ENCODE data around the gene EML4. TPM values are rescaled to one million over a fixed set of nuclear protein-coding genes. Genes with fewer than 3 reads are reported as not detected.
"Not testable (repeated sequence)": the region's sequence is repeated elsewhere in the genome, so short reads cannot be mapped to it uniquely, and the experiment has no call there.

The EML4 gene
- total RNA-seq, 2 experiments from 2014 or later, result 88.0 to 89.7 TPM

DNA sequence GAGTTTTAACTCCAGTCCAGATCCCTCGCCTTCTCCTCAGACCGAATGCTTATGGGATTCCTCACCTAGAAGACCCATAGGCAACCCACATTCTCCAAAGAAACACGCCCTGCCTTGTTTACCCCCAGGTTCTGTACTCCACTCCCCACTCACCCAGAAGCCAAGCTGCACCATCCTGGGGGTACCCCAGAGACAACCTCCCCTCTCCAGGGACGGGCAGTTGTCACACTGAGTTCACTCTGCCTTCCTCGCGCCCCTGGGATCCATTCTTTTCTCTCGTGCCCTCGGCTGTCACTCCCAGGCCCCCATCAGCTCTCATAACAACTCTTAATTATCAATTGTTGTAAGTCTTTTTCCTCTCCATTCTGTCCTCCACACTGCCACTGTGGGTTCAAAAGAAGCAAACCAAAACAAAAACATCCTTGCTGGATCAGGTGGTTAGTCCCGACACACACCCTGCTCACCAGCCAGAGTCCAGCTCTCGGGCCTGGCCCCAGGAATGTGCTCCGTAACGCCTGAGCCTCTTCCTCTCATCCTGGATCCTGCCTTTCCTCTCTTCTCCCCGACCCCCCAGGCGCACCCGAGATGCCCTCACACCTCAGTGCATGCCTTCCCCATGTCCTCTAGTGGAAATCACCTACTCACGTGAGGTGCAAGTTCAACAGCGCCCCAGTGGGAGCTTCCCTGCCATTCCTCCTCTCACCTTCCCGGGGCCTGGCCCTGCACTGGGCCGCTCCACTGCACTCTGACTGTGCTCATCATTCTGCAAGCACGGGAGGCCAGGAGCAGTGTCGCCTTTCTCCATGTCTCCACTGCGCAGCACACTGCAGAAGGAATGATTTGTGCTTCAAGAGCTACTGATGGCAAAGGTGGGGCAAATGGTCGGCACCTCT lies 171.1 kb downstream of the EML4 start:
- no peak for ATAC-seq
- H3K27ac Mint-ChIP-seq, result peak overlapping the region; percentile 64
- POLR2A ChIA-PET, result no interaction called here

DNA sequence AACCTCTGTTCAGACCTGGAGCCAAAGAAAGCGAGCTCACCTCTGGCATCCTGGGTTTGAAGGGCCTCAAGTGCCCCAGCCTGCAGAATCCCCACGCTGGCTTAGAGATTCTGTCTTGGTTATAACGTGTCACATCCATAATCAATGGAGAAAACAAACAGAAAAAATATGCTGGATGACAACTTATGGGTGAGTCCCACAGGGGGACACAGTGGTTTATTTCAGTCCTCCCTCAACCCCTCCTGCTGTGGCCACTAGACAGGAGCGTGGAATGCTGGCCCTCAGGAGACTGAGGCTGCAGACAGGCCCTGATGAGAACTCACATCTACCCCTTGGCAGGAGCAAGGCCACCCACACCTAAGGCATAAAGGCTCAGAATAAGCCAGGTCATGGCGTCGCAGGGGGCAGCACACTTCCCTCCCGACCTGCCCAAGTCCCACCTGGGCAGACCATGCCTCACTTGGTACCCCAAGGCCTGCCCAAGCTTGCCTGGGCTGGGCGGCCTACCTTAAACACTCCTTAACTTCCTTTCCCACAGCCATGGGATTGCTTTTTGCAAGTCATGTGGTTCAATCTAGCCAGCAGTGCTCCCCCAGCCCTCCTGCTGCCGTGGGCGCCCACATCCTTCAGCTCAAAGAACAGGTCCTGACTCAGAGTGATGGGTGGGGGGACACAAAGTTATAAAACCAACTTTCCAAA lies 171.9 kb downstream of the EML4 start:
- Mint-ChIP-seq H3K27ac (peak overlapping the region; percentile 71), H3K36me3 (ENCODE audit: low read depth) (peaks cover 85% of the 10 kb centered on the region), H3K9me3 (ENCODE audit: insufficient read depth) (no peaks in the 10 kb centered on the region), H3K4me3 (no peak overlapping the region), H3K27me3 (ENCODE audit: low read depth) (no peaks in the 10 kb centered on the region), H3K4me1 (ENCODE audit: low read depth) (peaks cover 39% of the 10 kb centered on the region)
- DNase-seq (no peak), ATAC-seq (no peak)
- ChIA-PET POLR2A (no interaction called here), CTCF (interaction anchor here (0.8 to 1.1 kb wide), 2 partner anchors 12 to 13 kb away, joined by 3 to 4 read pairs; no protein-coding TSS in a partner anchor)

More for the DNA sequence above, 171.1 kb downstream of the EML4 start:
- H3K36me3 Mint-ChIP-seq (ENCODE audit: low read depth), result peaks cover 85% of the 10 kb centered on the region
- CTCF ChIA-PET, result interaction anchor here (0.8 kb wide), 1 partner anchor 12 kb away, joined by 4 read pairs; no protein-coding TSS in a partner anchor
- H3K27me3 Mint-ChIP-seq (ENCODE audit: low read depth), result no peaks in the 10 kb centered on the region
- no peak for DNase-seq
- H3K4me1 Mint-ChIP-seq (ENCODE audit: low read depth), result peaks cover 39% of the 10 kb centered on the region
- H3K9me3 Mint-ChIP-seq (ENCODE audit: insufficient read depth), result no peaks in the 10 kb centered on the region
- H3K4me3 Mint-ChIP-seq, result no peak overlapping the region

DNA sequence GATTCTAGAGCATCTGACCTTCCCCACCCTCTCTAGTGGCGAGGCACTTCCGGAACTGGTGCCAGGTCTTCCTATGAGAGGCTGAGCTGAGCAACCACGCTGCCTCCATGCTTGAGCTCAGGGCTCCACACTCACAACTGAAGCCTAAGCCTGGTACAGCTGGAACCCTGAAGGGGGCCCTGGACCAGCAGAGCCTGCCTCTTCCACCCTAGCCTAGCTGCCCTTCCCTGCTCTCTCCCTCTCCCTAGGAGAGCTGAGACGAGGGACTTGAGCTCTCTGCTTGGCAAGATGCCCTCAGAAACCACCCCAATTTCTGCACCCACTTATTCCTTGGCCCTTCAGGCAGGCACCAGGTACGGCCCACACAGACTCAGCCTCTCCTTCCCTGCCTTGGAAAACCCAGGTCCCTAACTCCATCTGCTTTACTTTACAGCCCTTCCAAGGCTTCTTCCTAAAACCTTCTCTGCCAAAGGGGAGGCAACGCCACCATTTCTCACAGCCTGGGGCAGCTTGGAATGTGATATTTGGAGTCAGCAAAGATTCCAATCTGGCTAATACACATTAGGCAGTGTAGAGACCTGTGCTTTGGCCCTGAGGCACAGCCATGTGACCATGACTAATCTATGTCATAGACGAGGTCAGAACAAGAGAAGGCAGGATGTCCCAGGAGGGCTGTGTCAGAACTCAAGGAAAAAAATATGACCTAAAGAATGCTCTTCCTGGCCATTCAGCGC lies 173.1 kb downstream of the EML4 start:
- Mint-ChIP-seq H3K27me3 (ENCODE audit: low read depth) (no peaks in the 10 kb centered on the region), H3K4me1 (ENCODE audit: low read depth) (peaks cover 39% of the 10 kb centered on the region), H3K9me3 (ENCODE audit: insufficient read depth) (no peaks in the 10 kb centered on the region), H3K36me3 (ENCODE audit: low read depth) (peaks cover 79% of the 10 kb centered on the region), H3K4me3 (no peak overlapping the region), H3K27ac (peak overlapping the region; percentile 71)
- DNase-seq (no peak), ATAC-seq (peak; percentile 29)
- ChIA-PET POLR2A (no interaction called here), CTCF (interaction anchor here (1.1 kb wide), 1 partner anchor 11 kb away, joined by 3 read pairs; no protein-coding TSS in a partner anchor)

DNA sequence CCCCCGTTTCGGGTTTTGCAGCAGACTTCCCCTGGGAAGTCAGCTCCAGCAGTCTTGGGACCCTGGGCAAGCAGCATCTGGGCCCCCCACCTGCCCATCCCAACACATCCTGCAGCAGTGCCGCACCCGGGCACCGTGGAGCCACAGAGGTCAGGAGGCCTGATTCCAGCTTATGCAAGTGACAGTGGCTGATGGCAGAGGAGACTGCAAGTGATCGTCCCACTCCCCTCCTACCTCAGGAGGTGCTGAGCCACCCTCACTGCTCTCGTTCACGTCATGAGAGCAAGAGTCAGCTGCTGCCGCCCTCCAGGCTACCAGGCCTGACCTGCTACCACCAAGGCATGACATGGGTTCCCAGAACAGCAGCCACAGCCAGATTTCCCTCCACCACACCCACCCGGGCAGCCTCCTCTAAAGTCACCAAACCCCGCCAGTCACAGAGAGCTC lies 173.7 kb downstream of the EML4 start:
- CTCF ChIA-PET, result interaction anchor here (1.4 to 1.7 kb wide), 2 partner anchors 15 to 16 kb away, joined by 3 to 6 read pairs; no protein-coding TSS in a partner anchor
- peak overlapping the region; percentile 71 for H3K27ac Mint-ChIP-seq

DNA sequence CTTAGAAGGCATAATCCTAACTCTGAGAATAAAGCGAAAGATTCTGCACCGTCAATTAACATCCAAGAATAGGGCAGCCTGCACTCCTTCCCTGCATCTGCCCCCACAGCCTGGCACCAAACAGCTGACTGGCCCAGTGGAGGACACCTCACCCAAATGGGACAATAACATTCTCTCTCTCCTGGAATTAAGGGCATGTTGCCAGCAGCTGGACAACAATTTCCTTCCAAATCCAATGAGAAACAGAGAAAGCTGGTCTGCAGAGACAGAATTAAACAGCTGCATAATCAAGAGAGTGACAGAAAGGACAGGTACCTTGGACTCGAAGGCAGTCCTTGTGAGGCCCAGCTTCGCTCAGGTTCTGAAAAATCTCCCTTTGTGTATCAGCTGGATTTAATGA lies 176.8 kb downstream of the EML4 start:
- no peak overlapping the region for H3K27ac Mint-ChIP-seq
- no peaks in the 10 kb centered on the region for H3K27me3 Mint-ChIP-seq (ENCODE audit: low read depth)
- H3K36me3 Mint-ChIP-seq (ENCODE audit: low read depth), result peaks cover 75% of the 10 kb centered on the region
- H3K4me1 Mint-ChIP-seq (ENCODE audit: low read depth), result peaks cover 26% of the 10 kb centered on the region
- H3K9me3 Mint-ChIP-seq (ENCODE audit: insufficient read depth), result no peaks in the 10 kb centered on the region
- no peak for DNase-seq
- no peak overlapping the region for H3K4me3 Mint-ChIP-seq
- ATAC-seq, result no peak
- ChIA-PET CTCF (interaction anchor here (0.9 to 1.5 kb wide), 2 partner anchors 15 to 17 kb away, joined by 3 to 6 read pairs; no protein-coding TSS in a partner anchor), POLR2A (no interaction called here)

More for the DNA sequence above, 173.7 kb downstream of the EML4 start:
- no peaks in the 10 kb centered on the region for H3K27me3 Mint-ChIP-seq (ENCODE audit: low read depth)
- ATAC-seq (no peak), DNase-seq (no peak)
- H3K4me1 Mint-ChIP-seq (ENCODE audit: low read depth), result peaks cover 39% of the 10 kb centered on the region
- POLR2A ChIA-PET, result no interaction called here
- H3K9me3 Mint-ChIP-seq (ENCODE audit: insufficient read depth), result no peaks in the 10 kb centered on the region
- H3K36me3 Mint-ChIP-seq (ENCODE audit: low read depth), result peaks cover 76% of the 10 kb centered on the region
- H3K4me3 Mint-ChIP-seq, result no peak overlapping the region

DNA sequence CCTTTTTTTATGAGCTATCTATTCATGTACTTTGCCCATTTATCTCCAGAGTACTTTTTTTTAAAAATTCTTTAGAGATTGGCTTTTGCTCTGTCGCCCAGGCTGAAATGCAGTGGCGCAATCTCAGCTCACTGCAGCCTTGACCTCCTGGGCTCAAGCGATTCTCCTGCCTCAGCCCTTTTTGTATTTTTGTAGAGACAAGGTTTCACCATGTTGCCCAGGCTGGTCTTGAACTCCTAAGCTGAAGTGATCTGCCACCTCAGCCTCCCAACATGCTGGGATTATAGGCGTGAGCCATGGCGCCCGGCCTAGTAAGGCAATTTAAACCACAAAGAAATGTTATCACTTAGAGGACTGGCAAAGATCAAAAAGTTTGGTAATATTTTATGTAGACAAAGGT lies 177.7 kb downstream of the EML4 start:
- POLR2A ChIA-PET, result interaction anchor here (0.7 kb wide), 1 partner anchor 240 kb away, joined by 4 read pairs; no protein-coding TSS in a partner anchor
- H3K4me1 Mint-ChIP-seq (ENCODE audit: low read depth), result peaks cover 18% of the 10 kb centered on the region
- ATAC-seq; H3K27ac Mint-ChIP-seq; H3K27me3 Mint-ChIP-seq (ENCODE audit: low read depth); DNase-seq; H3K4me3 Mint-ChIP-seq; H3K9me3 Mint-ChIP-seq (ENCODE audit: insufficient read depth): not testable (repeated sequence)
- peaks cover 75% of the 10 kb centered on the region for H3K36me3 Mint-ChIP-seq (ENCODE audit: low read depth)
- CTCF ChIA-PET, result interaction anchor here (0.9 to 1.5 kb wide), 3 partner anchors 14 to 18 kb away, joined by 3 to 6 read pairs (median 3); no protein-coding TSS in a partner anchor

DNA sequence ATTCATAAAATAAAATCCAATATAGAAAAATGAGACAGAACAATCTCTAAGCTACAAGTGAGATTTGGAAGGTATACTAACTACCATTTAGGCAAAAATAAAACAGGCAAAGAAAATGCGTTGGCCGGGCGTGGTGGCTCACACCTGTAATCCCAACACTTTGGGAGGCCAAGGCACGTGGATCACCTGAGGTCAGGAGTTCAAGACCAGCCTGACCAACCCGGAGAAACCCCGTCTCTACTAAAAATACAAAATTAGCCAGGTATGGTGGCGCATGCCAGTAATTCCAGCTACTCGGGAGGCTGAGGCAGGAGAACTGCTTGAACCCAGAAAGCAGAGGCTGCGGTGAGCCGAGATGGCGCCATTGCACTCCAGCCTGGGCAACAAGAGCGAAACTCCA lies 178.4 kb downstream of the EML4 start:
- DNase-seq; ATAC-seq; H3K27ac Mint-ChIP-seq; H3K9me3 Mint-ChIP-seq (ENCODE audit: insufficient read depth); H3K4me3 Mint-ChIP-seq; POLR2A ChIA-PET; H3K27me3 Mint-ChIP-seq (ENCODE audit: low read depth): not testable (repeated sequence)
- Mint-ChIP-seq H3K4me1 (ENCODE audit: low read depth) (peaks cover 11% of the 10 kb centered on the region), H3K36me3 (ENCODE audit: low read depth) (peaks cover 75% of the 10 kb centered on the region)
- CTCF ChIA-PET, result interaction anchor here (1.4 kb wide), 1 partner anchor 14 kb away, joined by 3 read pairs; no protein-coding TSS in a partner anchor

DNA sequence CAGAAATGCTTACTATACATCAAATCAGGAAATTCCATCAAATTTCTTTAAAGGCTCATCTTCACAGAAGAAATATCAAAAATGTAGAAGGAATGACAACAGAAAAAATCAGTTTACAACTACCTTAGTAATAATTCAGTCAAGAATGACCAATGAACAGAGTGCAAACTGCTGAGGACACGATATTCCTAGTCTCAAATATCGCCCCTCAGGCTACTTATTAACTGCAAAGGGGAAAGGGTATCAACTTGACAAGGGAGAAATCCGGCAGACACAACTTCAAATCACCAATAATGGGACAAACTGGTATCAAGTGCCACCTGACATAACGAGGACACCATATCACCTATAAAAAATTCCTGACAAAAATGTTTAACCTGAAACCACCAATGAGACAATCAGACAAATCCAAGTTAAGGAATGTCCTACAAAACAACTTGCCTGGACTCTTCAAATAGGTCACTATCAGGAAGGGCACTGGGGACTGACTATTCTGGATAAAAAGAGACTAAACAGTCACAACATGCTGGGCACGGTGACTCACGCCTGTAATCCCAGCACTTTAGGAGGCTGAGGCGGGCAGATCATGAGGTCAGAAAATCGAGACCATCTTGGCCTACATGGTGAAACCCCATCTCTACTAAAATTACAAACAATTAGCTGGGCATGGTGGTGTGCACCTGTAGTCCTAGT lies 179.1 kb downstream of the EML4 start:
- no peak for ATAC-seq
- Mint-ChIP-seq H3K4me1 (ENCODE audit: low read depth) (peaks cover 5% of the 10 kb centered on the region), H3K27ac (no peak overlapping the region), H3K4me3 (no peak overlapping the region), H3K27me3 (ENCODE audit: low read depth) (no peaks in the 10 kb centered on the region), H3K36me3 (ENCODE audit: low read depth) (peaks cover 73% of the 10 kb centered on the region), H3K9me3 (ENCODE audit: insufficient read depth) (no peaks in the 10 kb centered on the region)
- POLR2A ChIA-PET, result no interaction called here
- CTCF ChIA-PET, result no interaction called here
- no peak for DNase-seq

DNA sequence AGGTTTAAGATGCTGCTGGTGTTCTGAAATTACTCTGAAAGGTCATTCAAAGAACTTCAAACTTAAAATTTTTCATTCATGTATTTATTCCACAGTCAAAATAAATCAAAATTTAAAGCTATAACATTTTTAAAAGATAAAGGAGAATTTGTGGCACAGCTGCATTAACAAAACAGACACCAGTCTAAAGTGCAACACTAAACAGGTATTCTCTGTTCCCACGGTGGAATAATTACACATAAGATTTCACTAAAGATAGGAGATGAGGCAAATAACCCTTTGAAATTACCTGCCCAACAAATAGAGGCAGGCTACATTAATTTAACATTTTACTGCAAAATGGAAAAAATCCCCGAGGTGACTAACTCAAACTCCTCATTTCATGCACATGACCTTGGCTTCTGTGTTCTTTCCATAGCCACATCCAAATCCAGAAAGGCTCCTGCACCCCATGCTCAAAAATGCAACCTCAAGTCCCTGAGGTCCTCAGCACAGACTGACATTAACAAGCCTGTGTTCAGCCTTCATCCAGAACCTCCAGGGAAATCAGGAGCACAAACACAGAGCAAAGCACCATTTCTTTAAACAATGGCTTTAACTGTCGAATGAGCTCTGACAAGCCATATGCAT lies 181.4 kb downstream of the EML4 start:
- H3K36me3 Mint-ChIP-seq (ENCODE audit: low read depth), result peaks cover 69% of the 10 kb centered on the region
- CTCF ChIA-PET, result no interaction called here

DNA sequence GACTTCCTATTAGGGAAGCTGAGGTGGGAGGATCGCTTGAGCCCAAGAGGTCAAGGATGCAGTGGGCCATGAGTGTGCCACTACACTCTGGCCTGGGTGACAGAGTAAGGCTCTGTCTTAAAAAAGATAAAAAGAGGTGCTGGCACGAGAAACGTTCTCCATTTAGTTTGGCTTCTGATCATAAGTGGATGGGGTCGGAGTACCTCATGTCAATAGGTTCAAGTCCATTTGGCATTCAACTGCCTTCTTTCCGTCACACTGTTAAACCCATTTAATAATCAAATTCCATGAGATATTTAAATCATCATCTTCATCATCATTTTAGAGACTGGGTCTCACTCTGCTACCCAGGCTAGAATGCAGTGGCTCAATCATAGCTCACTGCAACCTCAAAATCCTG lies 182.7 kb downstream of the EML4 start:
- ATAC-seq, result no peak
- Mint-ChIP-seq H3K9me3 (ENCODE audit: insufficient read depth) (no peaks in the 10 kb centered on the region), H3K4me1 (ENCODE audit: low read depth) (peaks cover 26% of the 10 kb centered on the region), H3K4me3 (no peak overlapping the region), H3K27me3 (ENCODE audit: low read depth) (no peaks in the 10 kb centered on the region), H3K27ac (no peak overlapping the region), H3K36me3 (ENCODE audit: low read depth) (peaks cover 68% of the 10 kb centered on the region)
- ChIA-PET CTCF (no interaction called here), POLR2A (interaction anchor here (1.9 kb wide), 1 partner anchor 8 kb away, joined by 7 read pairs; no protein-coding TSS in a partner anchor)
- DNase-seq, result no peak

More for the DNA sequence above, 181.4 kb downstream of the EML4 start:
- H3K9me3 Mint-ChIP-seq (ENCODE audit: insufficient read depth), result no peaks in the 10 kb centered on the region
- no peaks in the 10 kb centered on the region for H3K27me3 Mint-ChIP-seq (ENCODE audit: low read depth)
- peaks cover 19% of the 10 kb centered on the region for H3K4me1 Mint-ChIP-seq (ENCODE audit: low read depth)
- ATAC-seq (no peak), DNase-seq (no peak)
- POLR2A ChIA-PET, result interaction anchor here (1.9 kb wide), 1 partner anchor 10 kb away, joined by 7 read pairs; no protein-coding TSS in a partner anchor
- no peak overlapping the region for H3K27ac Mint-ChIP-seq
- no peak overlapping the region for H3K4me3 Mint-ChIP-seq

All from activated CD8-positive, alpha-beta T cell treated with anti-CD3 and anti-CD28 coated beads, Interleukin-2, amount 10 ng/mL, durations not matched to agents 7 days and 5 days (primary cell).